Hepatocyte (in vitro differentiated cells): Measurements from ENCODE around the gene SEMA4G.

Experiments
- EZH2 ChIP-seq: fragments of 200-600 bp; sonication (generic); IDR thresholded peaks from 2 replicates; pipeline ENCODE4 v1.6.1; 2016; ENCODE audit warnings: antibody characterized with exemption, mild to moderate bottlenecking, borderline replicate concordance
- TF ChIP-seq, protein P1 (sequence below): fragments of 200-600 bp; sonication (generic); IDR thresholded peaks from 2 replicates; pipeline ENCODE4 v1.5.1; 2016; ENCODE audit warnings: antibody characterized with exemption, mild to moderate bottlenecking; ENCODE audit not compliant: poor library complexity

DNA sequence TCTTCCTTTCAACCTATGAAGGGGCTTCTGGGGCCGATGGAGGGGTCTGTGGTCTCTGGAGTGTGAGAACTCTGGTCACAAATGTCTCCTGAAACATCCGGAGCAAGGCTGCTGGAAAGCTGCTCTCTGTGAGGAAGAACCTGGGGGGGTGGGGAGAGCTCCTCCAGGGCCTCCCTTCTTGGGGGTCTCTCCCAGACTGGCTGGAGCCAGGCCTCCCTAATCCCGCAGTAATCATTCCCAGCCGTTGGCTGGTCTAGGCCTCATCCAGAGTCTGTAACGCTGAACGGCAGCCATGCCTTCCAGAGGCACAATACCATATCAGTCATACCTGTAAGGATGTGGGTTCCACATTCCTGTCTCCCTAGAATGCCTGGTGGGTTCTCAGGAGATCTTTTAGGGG, 25.9 kb downstream of the SEMA4G start:
- TF ChIP-seq, protein P1, sequence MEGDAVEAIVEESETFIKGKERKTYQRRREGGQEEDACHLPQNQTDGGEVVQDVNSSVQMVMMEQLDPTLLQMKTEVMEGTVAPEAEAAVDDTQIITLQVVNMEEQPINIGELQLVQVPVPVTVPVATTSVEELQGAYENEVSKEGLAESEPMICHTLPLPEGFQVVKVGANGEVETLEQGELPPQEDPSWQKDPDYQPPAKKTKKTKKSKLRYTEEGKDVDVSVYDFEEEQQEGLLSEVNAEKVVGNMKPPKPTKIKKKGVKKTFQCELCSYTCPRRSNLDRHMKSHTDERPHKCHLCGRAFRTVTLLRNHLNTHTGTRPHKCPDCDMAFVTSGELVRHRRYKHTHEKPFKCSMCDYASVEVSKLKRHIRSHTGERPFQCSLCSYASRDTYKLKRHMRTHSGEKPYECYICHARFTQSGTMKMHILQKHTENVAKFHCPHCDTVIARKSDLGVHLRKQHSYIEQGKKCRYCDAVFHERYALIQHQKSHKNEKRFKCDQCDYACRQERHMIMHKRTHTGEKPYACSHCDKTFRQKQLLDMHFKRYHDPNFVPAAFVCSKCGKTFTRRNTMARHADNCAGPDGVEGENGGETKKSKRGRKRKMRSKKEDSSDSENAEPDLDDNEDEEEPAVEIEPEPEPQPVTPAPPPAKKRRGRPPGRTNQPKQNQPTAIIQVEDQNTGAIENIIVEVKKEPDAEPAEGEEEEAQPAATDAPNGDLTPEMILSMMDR = no peak
- TF ChIP-seq EZH2 = no peak
